HepG2 (cell line): Measurements from ENCODE around the gene HMGN4. TPM values are rescaled to one million over a fixed set of nuclear protein-coding genes. Genes with fewer than 3 reads are reported as not detected.

Experiments used
- AGO2 ChIP-seq: fragments of 200-400 bp; formaldehyde crosslinking; optimal IDR thresholded peaks from 2 replicates; pipeline ENCODE3; 2017; ENCODE audit warnings: mild to moderate bottlenecking, low read depth, low read length, moderate library complexity
- DNMT1 ChIP-seq: sonication (generic); formaldehyde crosslinking; IDR thresholded peaks from 2 replicates; pipeline ENCODE4 v1.5.1; 2020; ENCODE audit warnings: mild to moderate bottlenecking, missing genetic modification reagents
- FOXK1 ChIP-seq: sonication (generic); formaldehyde crosslinking; IDR thresholded peaks from 2 replicates; pipeline ENCODE4 v1.4.0; 2020; ENCODE audit warnings: low read depth, missing genetic modification reagents, borderline replicate concordance
- FOXM1 ChIP-seq: sonication (generic); formaldehyde crosslinking; IDR thresholded peaks from 2 replicates; pipeline ENCODE4 v1.5.0; 2020; ENCODE audit warnings: missing genetic modification reagents
- HDAC6 ChIP-seq: fragments of 200-600 bp; sonication (generic); IDR thresholded peaks from 2 replicates; pipeline ENCODE4 v1.7.0; 2017; ENCODE audit warnings: mild to moderate bottlenecking, antibody characterized with exemption, low read length, low read depth
- KDM4B ChIP-seq: sonication (generic); formaldehyde crosslinking; IDR thresholded peaks from 2 replicates; pipeline ENCODE4 v1.4.0; 2020; ENCODE audit warnings: missing genetic modification reagents
- MLXIP ChIP-seq: sonication (generic); formaldehyde crosslinking; IDR thresholded peaks from 2 replicates; pipeline ENCODE4 v1.9.0; 2021; ENCODE audit warnings: missing genetic modification reagents, borderline replicate concordance
- RARG ChIP-seq: sonication (generic); formaldehyde crosslinking; IDR thresholded peaks from 2 replicates; pipeline ENCODE4 v1.4.0; 2020; ENCODE audit warnings: low read depth, mild to moderate bottlenecking, missing genetic modification reagents
- TFDP1 ChIP-seq: IDR thresholded peaks from 2 replicates; pipeline ENCODE4 v1.6.1; 2016; ENCODE audit warnings: missing compliant biosample characterization, missing genetic modification reagents, borderline replicate concordance
- THAP7 ChIP-seq: sonication (generic); formaldehyde crosslinking; IDR thresholded peaks from 2 replicates; pipeline ENCODE4 v1.8.1; 2023; ENCODE audit warnings: mild to moderate bottlenecking, missing genetic modification reagents
- ZBTB38 ChIP-seq: sonication (generic); formaldehyde crosslinking; IDR thresholded peaks from 2 replicates; pipeline ENCODE4 v1.5.1; 2020; ENCODE audit warnings: mild to moderate bottlenecking, missing genetic modification reagents
- ZKSCAN8 ChIP-seq: IDR thresholded peaks from 2 replicates; pipeline ENCODE4 v1.6.1; 2016; ENCODE audit warnings: borderline replicate concordance, missing genetic modification reagents, missing compliant biosample characterization
- ZNF225 ChIP-seq: sonication (generic); formaldehyde crosslinking; IDR thresholded peaks from 2 replicates; pipeline ENCODE4 v1.4.0; 2020; ENCODE audit warnings: mild to moderate bottlenecking, missing genetic modification reagents
- ZNF251 ChIP-seq: sonication (generic); formaldehyde crosslinking; IDR thresholded peaks from 2 replicates; pipeline ENCODE4 v1.9.0; 2021; ENCODE audit warnings: mild to moderate bottlenecking, missing genetic modification reagents
- ZNF350 ChIP-seq: sonication (generic); formaldehyde crosslinking; IDR thresholded peaks from 2 replicates; pipeline ENCODE4 v1.4.0; 2020; ENCODE audit warnings: mild to moderate bottlenecking, low read depth, missing genetic modification reagents, borderline replicate concordance
- ZNF484 ChIP-seq: sonication (generic); formaldehyde crosslinking; IDR thresholded peaks from 2 replicates; pipeline ENCODE4 v1.5.1; 2020; ENCODE audit warnings: mild to moderate bottlenecking, low read depth, missing genetic modification reagents, borderline replicate concordance
- ZNF512B ChIP-seq: sonication (generic); formaldehyde crosslinking; IDR thresholded peaks from 2 replicates; pipeline ENCODE4 v1.5.1; 2020; ENCODE audit warnings: missing genetic modification reagents, mild to moderate bottlenecking, borderline replicate concordance
- ZNF678 ChIP-seq: sonication (generic); formaldehyde crosslinking; IDR thresholded peaks from 2 replicates; pipeline ENCODE4 v1.4.0; 2020; ENCODE audit warnings: mild to moderate bottlenecking, missing genetic modification reagents
- ZNF777 ChIP-seq: sonication (generic); formaldehyde crosslinking; IDR thresholded peaks from 2 replicates; pipeline ENCODE4 v1.4.0; 2020; ENCODE audit warnings: missing genetic modification reagents
- polyA plus RNA-seq, 8 experiments: library from polyadenylated mRNA; depleted of rRNA in 3 of 8; stranded (reverse) in 7 of 8; unstranded in 1 of 8; fragments of >200 nt; fragmentation: Illumina TruSeq in 4 of 8; extraction: Trizol in 4 of 8; gene quantifications; 2 replicates each; pipeline versions ENCODE4 v1.2.1 to v1.2.3, GENCODE V29; 2011 to 2016; ENCODE audit warnings: low read depth in 4 of 8, missing spikeins in 1 of 8, mixed read lengths in 1 of 8; ENCODE audit not compliant: insufficient read depth in 1 of 8
- total RNA-seq, 5 experiments: library from RNA; depleted of rRNA; stranded (reverse); fragments of >200 nt; fragmentation: Illumina TruSeq; extraction: Trizol; gene quantifications; 2 replicates each; pipeline ENCODE4 v1.2.3, GENCODE V29; 2016; ENCODE audit warnings: low read depth in 1 of 5

The HMGN4 gene
- total and polyA plus RNA-seq, 2 of the 13 experiments (the other 11 are each of a cell fraction or from before 2014, with no cell fraction given): 39.9 to 52.1 TPM

- TF ChIP-seq ZNF512B (CRISPR knock-in tag) (0 out of 2 replicates have a peak, but pooled peaks have one; percentile 38), ZNF484 (CRISPR knock-in tag) (no peak), KDM4B (0 out of 2 replicates have a peak, but pooled peaks have one; percentile 46), ZKSCAN8 (CRISPR knock-in tag) (no peak), AGO2 (no peak), FOXK1 (CRISPR knock-in tag) (no peak), FOXM1 (CRISPR knock-in tag) (no peak), ZNF350 (CRISPR knock-in tag) (peak; percentile 63; the same call in 1 of the 2 replicates), ZNF678 (no peak), ZNF777 (CRISPR knock-in tag) (peak; percentile 74), ZNF225 (CRISPR knock-in tag) (peak; percentile 81; the same call in 1 of the 2 replicates), TFDP1 (CRISPR knock-in tag) (peak; percentile 43; the same call in 1 of the 2 replicates), THAP7 (CRISPR knock-in tag) (no peak), MLXIP (CRISPR knock-in tag) (no peak), ZNF251 (CRISPR knock-in tag) (no peak), ZBTB38 (no peak), HDAC6 (no peak), RARG (CRISPR knock-in tag) (no peak), DNMT1 (CRISPR knock-in tag) (0 out of 2 replicates have a peak, but pooled peaks have one; percentile 28)
Measured at GRCh38 chr6:26501482-26501986, 36.6 kb upstream of the HMGN4 start (continued).
